Skeletal muscle satellite cell (primary cell): ENCODE results near the gene TBL3.

Source experiments
- H3K27me3 ChIP-seq: 2 replicates; pipeline ENCODE4 v1.7.0; 2013; ENCODE audit warnings: low read length; ENCODE audit not compliant: control insufficient read depth, insufficient read depth
- H3K36me3 ChIP-seq: 2 replicates; pipeline ENCODE4 v1.7.0; 2013; ENCODE audit warnings: mild to moderate bottlenecking, control low read depth, low read length; ENCODE audit not compliant: insufficient read depth
- H3K4me1 ChIP-seq: 2 replicates; pipeline ENCODE4 v1.7.0; 2013; ENCODE audit warnings: low read length; ENCODE audit not compliant: control insufficient read depth, insufficient read depth
- H3K4me2 ChIP-seq: 2 replicates; pipeline ENCODE4 v1.7.0; 2013; ENCODE audit warnings: mild to moderate bottlenecking, low read length
- H3K4me3 ChIP-seq: 2 replicates; pipeline ENCODE4 v1.7.0; 2013; ENCODE audit warnings: low read length
- H3K9ac ChIP-seq: 2 replicates; pipeline ENCODE4 v1.7.0; 2013; ENCODE audit warnings: mild to moderate bottlenecking, low read depth, low read length, moderate library complexity
- H3K9me3 ChIP-seq: replicated peaks from 2 replicates; pipeline ENCODE4 v1.7.0; 2013; ENCODE audit warnings: mild to moderate bottlenecking, control low read depth, low read length

Gene TBL3

GRCh38 chr16:2022723-2023091 is 50.9 kb downstream of the TBL3 start:
- peak overlapping the region; percentile 46 for H3K9ac ChIP-seq
- H3K9me3 ChIP-seq, result no peaks in the 10 kb centered on the region
- peak overlapping the region; percentile 57 for H3K4me3 ChIP-seq
- no peaks in the 10 kb centered on the region for H3K36me3 ChIP-seq
- H3K27me3 ChIP-seq, result peaks cover 3% of the 10 kb centered on the region
- peak overlapping the region; percentile 84 for H3K4me2 ChIP-seq
- peaks cover 37% of the 10 kb centered on the region for H3K4me1 ChIP-seq

- Histone ChIP-seq H3K4me1 (peaks cover 37% of the 10 kb centered on the region), H3K36me3 (no peaks in the 10 kb centered on the region), H3K4me3 (peak overlapping the region; percentile 57), H3K9ac (peak overlapping the region; percentile 46), H3K27me3 (peaks cover 3% of the 10 kb centered on the region), H3K4me2 (peak overlapping the region; percentile 84), H3K9me3 (no peaks in the 10 kb centered on the region)
These were observed 51.5 kb downstream of the TBL3 start for GRCh38 chr16:2023092-2024031.

DNA sequence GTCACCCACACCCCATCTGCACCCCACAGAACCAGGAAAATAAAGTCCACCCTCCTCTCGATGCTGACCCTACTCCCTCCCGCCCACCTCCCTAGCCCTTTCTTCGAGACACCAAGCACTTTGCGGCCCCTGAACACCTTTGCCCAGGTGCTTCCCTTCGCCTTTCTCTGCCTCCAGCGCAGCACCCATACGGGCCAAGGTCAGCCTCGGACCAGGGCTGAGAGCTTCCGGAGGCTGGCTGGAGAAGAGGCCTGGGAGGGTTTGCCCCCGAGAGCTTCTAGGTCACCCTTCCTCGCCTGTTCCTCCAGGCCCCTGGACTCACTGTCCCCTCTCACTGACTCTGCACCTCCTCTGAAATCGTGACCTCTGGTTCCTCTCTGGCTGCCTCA is 52.2 kb downstream of the TBL3 start:
- Histone ChIP-seq H3K36me3 (no peaks in the 10 kb centered on the region), H3K4me3 (no peak overlapping the region), H3K4me1 (peaks cover 37% of the 10 kb centered on the region), H3K4me2 (no peak overlapping the region), H3K9ac (no peak overlapping the region), H3K9me3 (no peaks in the 10 kb centered on the region), H3K27me3 (peaks cover 3% of the 10 kb centered on the region)

DNA sequence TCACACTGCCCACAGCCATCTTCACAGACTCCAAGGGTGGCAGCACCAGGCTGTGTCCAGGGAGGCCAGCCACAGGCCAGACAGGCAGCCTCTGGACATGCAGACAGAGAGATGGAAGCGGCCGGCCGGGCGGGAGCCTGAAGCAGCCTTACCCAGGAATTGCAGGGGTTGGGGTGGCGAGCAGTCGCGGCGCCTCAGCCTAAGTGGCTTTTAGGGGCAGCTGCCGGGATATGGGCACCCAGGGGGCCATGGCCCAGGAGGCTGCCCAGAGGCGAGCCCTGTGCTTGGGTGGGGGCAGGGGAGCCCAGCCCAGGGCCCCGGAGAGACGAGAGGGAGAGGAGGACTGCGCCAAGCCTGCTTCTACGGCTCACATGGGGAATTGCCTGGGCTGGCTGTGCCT is 53.4 kb downstream of the TBL3 start:
- peaks cover 29% of the 10 kb centered on the region for H3K4me1 ChIP-seq
- no peaks in the 10 kb centered on the region for H3K9me3 ChIP-seq
- H3K27me3 ChIP-seq, result peaks cover 1% of the 10 kb centered on the region
- H3K4me2 ChIP-seq, result no peak overlapping the region
- peaks cover 3% of the 10 kb centered on the region for H3K36me3 ChIP-seq
- H3K9ac ChIP-seq, result no peak overlapping the region
- H3K4me3 ChIP-seq, result no peak overlapping the region

- Histone ChIP-seq H3K4me3 (no peak overlapping the region), H3K36me3 (peaks cover 4% of the 10 kb centered on the region)
These were observed 54.1 kb downstream of the TBL3 start for GRCh38 chr16:2025878-2026460.

DNA sequence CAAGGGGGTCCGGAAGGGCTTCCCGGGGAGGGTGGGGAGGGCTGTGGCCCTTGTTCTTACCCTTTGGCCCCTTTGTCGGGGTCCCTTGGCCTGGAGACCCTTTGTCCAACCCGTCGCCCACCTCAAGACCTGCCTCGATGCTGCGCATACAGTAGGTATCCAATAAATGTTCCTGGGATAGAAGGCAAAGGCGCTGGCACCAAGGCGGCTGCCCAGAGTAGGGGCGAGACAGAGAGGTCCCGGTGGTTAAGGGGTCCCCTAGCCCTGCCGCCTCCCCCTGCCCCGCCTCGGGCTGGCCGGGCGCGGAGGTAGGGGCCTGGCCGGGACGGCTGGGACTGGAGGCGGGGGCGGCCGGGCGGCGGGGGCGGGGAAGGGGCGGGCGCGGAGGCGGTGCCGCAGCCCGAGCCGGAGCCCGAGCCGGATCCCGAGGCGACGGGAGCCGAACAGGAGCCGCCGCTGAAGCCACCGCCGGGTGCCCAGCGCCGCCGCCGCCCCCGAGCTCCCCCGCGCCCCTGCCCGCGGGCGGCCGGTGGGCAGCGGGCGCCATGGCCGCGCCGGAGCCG is 54.7 kb downstream of the TBL3 start, which contains the start of gene NHERF2:
Gene NHERF2, plus strand, starts transcription at position 442 of the 563 bp plus-strand sequence. Its CDS starts 104 bp downstream, at position 546.
- H3K9me3 ChIP-seq, result no peaks in the 10 kb centered on the region
- H3K9ac ChIP-seq, result peak within 1 kb of the TSS; percentile 51
- peaks cover 4% of the 10 kb centered on the region for H3K36me3 ChIP-seq
- H3K4me3 ChIP-seq, result peak within 1 kb of the TSS; percentile 68
- H3K4me2 ChIP-seq, result peak within 1 kb of the TSS; percentile 85
- no peaks in the 10 kb centered on the region for H3K27me3 ChIP-seq
- H3K4me1 ChIP-seq, result peaks cover 22% of the 10 kb centered on the region

More at GRCh38 chr16:2025878-2026460, 54.1 kb downstream of the TBL3 start:
- H3K9ac ChIP-seq, result no peak overlapping the region
- peaks cover 22% of the 10 kb centered on the region for H3K4me1 ChIP-seq
- no peaks in the 10 kb centered on the region for H3K9me3 ChIP-seq
- H3K27me3 ChIP-seq, result no peaks in the 10 kb centered on the region
- H3K4me2 ChIP-seq, result peak overlapping the region; percentile 72

GRCh38 chr16:2027024-2028010 is 55.5 kb downstream of the TBL3 start:
- Histone ChIP-seq H3K36me3 (peaks cover 4% of the 10 kb centered on the region), H3K27me3 (no peaks in the 10 kb centered on the region), H3K4me3 (peak overlapping the region; percentile 68), H3K9ac (peak overlapping the region; percentile 51), H3K4me1 (peaks cover 24% of the 10 kb centered on the region), H3K9me3 (no peaks in the 10 kb centered on the region), H3K4me2 (peak overlapping the region; percentile 85)

GRCh38 chr16:2028146-2028545 is 56.3 kb downstream of the TBL3 start:
- H3K4me1 ChIP-seq, result peaks cover 26% of the 10 kb centered on the region
- no peak overlapping the region for H3K9ac ChIP-seq
- peaks cover 4% of the 10 kb centered on the region for H3K36me3 ChIP-seq
- H3K4me2 ChIP-seq, result peak overlapping the region; percentile 85
- no peaks in the 10 kb centered on the region for H3K27me3 ChIP-seq
- H3K9me3 ChIP-seq, result no peaks in the 10 kb centered on the region
- H3K4me3 ChIP-seq, result peak overlapping the region; percentile 68

- H3K4me1 ChIP-seq, result peaks cover 27% of the 10 kb centered on the region
- peak overlapping the region; percentile 85 for H3K4me2 ChIP-seq
- no peaks in the 10 kb centered on the region for H3K9me3 ChIP-seq
- no peaks in the 10 kb centered on the region for H3K27me3 ChIP-seq
- H3K9ac ChIP-seq, result no peak overlapping the region
- no peak overlapping the region for H3K4me3 ChIP-seq
- H3K36me3 ChIP-seq, result peaks cover 4% of the 10 kb centered on the region
These were observed 56.9 kb downstream of the TBL3 start for GRCh38 chr16:2028620-2029220.

DNA sequence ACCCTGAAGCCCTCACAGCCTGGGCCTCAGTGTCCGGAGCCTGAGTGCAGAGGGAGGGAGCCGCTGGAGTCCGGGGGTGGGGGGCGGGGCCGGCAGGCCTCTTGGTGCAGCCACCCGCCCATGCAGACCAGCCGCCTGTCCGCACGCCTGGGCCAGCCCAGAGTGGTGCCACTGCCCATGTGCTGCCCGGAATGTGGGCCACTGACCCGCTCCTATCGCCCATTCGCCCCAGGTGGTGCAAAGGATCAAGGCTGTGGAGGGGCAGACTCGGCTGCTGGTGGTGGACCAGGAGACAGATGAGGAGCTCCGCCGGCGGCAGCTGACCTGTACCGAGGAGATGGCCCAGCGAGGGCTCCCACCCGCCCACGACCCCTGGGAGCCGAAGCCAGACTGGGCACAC is 57.5 kb downstream of the TBL3 start:
- H3K9me3 ChIP-seq, result no peaks in the 10 kb centered on the region
- no peak overlapping the region for H3K4me3 ChIP-seq
- no peak overlapping the region for H3K9ac ChIP-seq
- H3K4me1 ChIP-seq, result peaks cover 32% of the 10 kb centered on the region
- peaks cover 4% of the 10 kb centered on the region for H3K36me3 ChIP-seq
- H3K27me3 ChIP-seq, result no peaks in the 10 kb centered on the region
- H3K4me2 ChIP-seq, result no peak overlapping the region
